ENCODE results near the gene SPATA2L.

- no peak for TF ChIP-seq CTCF (IDR thresholded peaks at IDR 0.05)
- no peak for TF ChIP-seq POLR2A (IDR thresholded peaks at IDR 0.05)
Measured at GRCh38 chr16:89669755-89670154, 31.8 kb downstream of the SPATA2L start.

All from esophagus squamous epithelium (tissue), 4 donors.